Non-pigmented ciliary epithelial cell (primary cell): ENCODE measurements around the gene TBC1D22A.

Source experiments
- DNase-seq: peaks from one replicate; pipeline ENCODE4 v3.0.0-alpha.2; 2010; ENCODE audit warnings: low read depth

Gene TBC1D22A

GRCh38 chr22:46835693-46836092, 73.2 kb downstream of the TBC1D22A start:
- DNase-seq: no peak

GRCh38 chr22:46841522-46841921, 79.1 kb downstream of the TBC1D22A start:
- DNase-seq: no peak

GRCh38 chr22:46842606-46843005, 80.2 kb downstream of the TBC1D22A start:
- DNase-seq: no peak

GRCh38 chr22:46843821-46844255, 81.4 kb downstream of the TBC1D22A start:
- DNase-seq: no peak

- no peak for DNase-seq
Observed at GRCh38 chr22:46844606-46845210, 82.3 kb downstream of the TBC1D22A start.

GRCh38 chr22:46845296-46846149, 83.1 kb downstream of the TBC1D22A start:
- no peak for DNase-seq

- no peak for DNase-seq
Observed at GRCh38 chr22:46846150-46846831, 83.8 kb downstream of the TBC1D22A start.

- no peak for DNase-seq
Observed at GRCh38 chr22:46846832-46847355, 84.4 kb downstream of the TBC1D22A start.

GRCh38 chr22:46848197-46848596, 85.7 kb downstream of the TBC1D22A start:
- no peak for DNase-seq

GRCh38 chr22:46849101-46849500, 86.7 kb downstream of the TBC1D22A start:
- DNase-seq: no peak

GRCh38 chr22:46849951-46850350, 87.5 kb downstream of the TBC1D22A start:
- no peak for DNase-seq

- DNase-seq: no peak
Observed at GRCh38 chr22:46851311-46851710, 88.9 kb downstream of the TBC1D22A start.

GRCh38 chr22:46851941-46852340, 89.5 kb downstream of the TBC1D22A start:
- no peak for DNase-seq

GRCh38 chr22:46852771-46853170, 90.3 kb downstream of the TBC1D22A start:
- DNase-seq: no peak

- no peak for DNase-seq
Observed at GRCh38 chr22:46853191-46853590, 90.7 kb downstream of the TBC1D22A start.

GRCh38 chr22:46854125-46854870, 91.8 kb downstream of the TBC1D22A start:
- DNase-seq: no peak

GRCh38 chr22:46855681-46856080, 93.2 kb downstream of the TBC1D22A start:
- no peak for DNase-seq

GRCh38 chr22:46856661-46857060, 94.2 kb downstream of the TBC1D22A start:
- DNase-seq: no peak

GRCh38 chr22:46857142-46857884, 94.9 kb downstream of the TBC1D22A start:
- no peak for DNase-seq

GRCh38 chr22:46857885-46858143, 95.4 kb downstream of the TBC1D22A start:
- no peak for DNase-seq

- no peak for DNase-seq
Observed at GRCh38 chr22:46858181-46858771, 95.8 kb downstream of the TBC1D22A start.
